Neural cell (in vitro differentiated cells): ENCODE data around the gene PRKCA. TPM values are rescaled to one million over a fixed set of nuclear protein-coding genes. Genes with fewer than 3 reads are reported as not detected.

Experiments
- H2AFZ ChIP-seq: fragments of 200-600, 300-800 bp; sonication (generic), shearing (Covaris generic); 2 replicates; pipeline ENCODE4 v1.6.0; 2014; ENCODE audit warnings: low read depth, mild to moderate bottlenecking, antibody characterized with exemption, low read length, moderate library complexity
- H3F3A ChIP-seq: fragments of 200-600 bp; shearing (Covaris generic); 2 replicates; pipeline ENCODE4 v1.6.1; 2016; ENCODE audit warnings: mild to moderate bottlenecking, moderate library complexity, mixed read lengths, antibody characterized with exemption, low read length; ENCODE audit not compliant: insufficient read depth, poor library complexity, severe bottlenecking
- H3K27ac ChIP-seq: fragments of 200-600, 300-800 bp; sonication (generic), shearing (Covaris generic); 2 replicates; pipeline ENCODE4 v1.5.1; 2014; ENCODE audit warnings: mild to moderate bottlenecking, low read length, moderate library complexity
- H3K27me3 ChIP-seq: fragments of 300-800, 200-600 bp; sonication (generic), shearing (Covaris generic); 2 replicates; pipeline ENCODE4 v1.6.0; 2014; ENCODE audit warnings: mild to moderate bottlenecking, low read depth, low read length, moderate library complexity; ENCODE audit not compliant: insufficient read depth
- H3K36me3 ChIP-seq: fragments of 300-800, 200-600 bp; sonication (generic), shearing (Covaris generic); 2 replicates; pipeline ENCODE4 v1.5.1; 2014; ENCODE audit warnings: mild to moderate bottlenecking, antibody characterized with exemption, low read length, moderate library complexity; ENCODE audit not compliant: insufficient read depth
- H3K4me2 ChIP-seq: fragments of 300-800, 200-600 bp; sonication (generic), shearing (Covaris generic); 2 replicates; pipeline ENCODE4 v1.6.0; 2014; ENCODE audit warnings: mild to moderate bottlenecking, low read length
- H3K4me3 ChIP-seq: fragments of 300-800, 200-600 bp; sonication (generic), shearing (Covaris generic); 2 replicates; pipeline ENCODE4 v1.5.1; 2014; ENCODE audit warnings: mild to moderate bottlenecking, low read length, moderate library complexity
- H3K79me2 ChIP-seq: fragments of 200-600 bp; shearing (Covaris generic); replicated peaks from 2 replicates; pipeline ENCODE4 v1.6.0; 2014; ENCODE audit warnings: mild to moderate bottlenecking, low read length, moderate library complexity; ENCODE audit not compliant: insufficient read depth
- H3K9ac ChIP-seq: fragments of 300-800, 200-600 bp; sonication (generic), shearing (Covaris generic); 2 replicates; pipeline ENCODE4 v1.6.1; 2016; ENCODE audit warnings: mild to moderate bottlenecking, low read length, mixed read lengths
- H3K9me2 ChIP-seq: fragments of 200-600 bp; shearing (Covaris generic); 2 replicates; pipeline ENCODE4 v1.6.1; 2016; ENCODE audit warnings: mild to moderate bottlenecking, low read length, mixed read lengths; ENCODE audit not compliant: insufficient read depth
- H3K9me3 ChIP-seq: fragments of 200-600, 300-800 bp; sonication (generic), shearing (Covaris generic); 2 replicates; pipeline ENCODE4 v1.6.1; 2016; ENCODE audit warnings: mild to moderate bottlenecking, mixed run types, low read length, moderate library complexity, mixed read lengths
- H4K20me1 ChIP-seq: fragments of 200-600 bp; shearing (Covaris generic); 2 replicates; pipeline ENCODE4 v1.6.1; 2016; ENCODE audit warnings: mild to moderate bottlenecking, mixed run types; ENCODE audit not compliant: insufficient read depth
- EP300 ChIP-seq: fragments of 450-650 bp; conservative IDR thresholded peaks from 2 replicates; pipeline ENCODE4 v1.6.1; 2014; ENCODE audit warnings: antibody characterized with exemption, mild to moderate bottlenecking, moderate library complexity; ENCODE audit not compliant: poor library complexity, severe bottlenecking
- EZH2 ChIP-seq: fragments of 200-600, 300-800 bp; shearing (Covaris generic), sonication (generic); IDR thresholded peaks from 2 replicates; pipeline ENCODE4 v1.6.1; 2014; ENCODE audit warnings: antibody characterized with exemption, low read length, borderline replicate concordance, mild to moderate bottlenecking; ENCODE audit not compliant: insufficient read depth, poor library complexity, severe bottlenecking
- MXI1 ChIP-seq: fragments of 450-650 bp; conservative IDR thresholded peaks from 2 replicates; pipeline ENCODE4 v1.6.1; 2014; ENCODE audit warnings: antibody characterized with exemption, mild to moderate bottlenecking; ENCODE audit not compliant: poor library complexity, severe bottlenecking
- POLR2AphosphoS5 ChIP-seq: IDR thresholded peaks from 2 replicates; pipeline ENCODE4 v1.6.1; 2012
- RAD21 ChIP-seq: fragments of 450-650 bp; conservative IDR thresholded peaks from 2 replicates; pipeline ENCODE4 v1.6.1; 2014; ENCODE audit warnings: antibody characterized with exemption, mild to moderate bottlenecking, moderate library complexity
- SMC3 ChIP-seq: fragments of 450-650 bp; conservative IDR thresholded peaks from 2 replicates; pipeline ENCODE4 v1.6.1; 2014; ENCODE audit warnings: antibody characterized with exemption, mild to moderate bottlenecking, moderate library complexity; ENCODE audit not compliant: poor library complexity
- TAF1 ChIP-seq: IDR thresholded peaks from 2 replicates; pipeline ENCODE4 v1.6.1; 2012; ENCODE audit warnings: low read depth
- polyA plus RNA-seq: library from polyadenylated mRNA; depleted of rRNA; stranded (reverse); fragments of >200 nt; gene quantifications from 2 replicates; pipeline ENCODE4 v1.2.3, GENCODE V29; 2014
- TF ChIP-seq, protein P1 (sequence below): fragments of 450-650 bp; IDR thresholded peaks from 2 replicates; pipeline ENCODE4 v1.5.1; 2014; ENCODE audit warnings: antibody characterized with exemption, mild to moderate bottlenecking, moderate library complexity; ENCODE audit not compliant: poor library complexity, severe bottlenecking
- TF ChIP-seq, protein P2 (sequence below): IDR thresholded peaks from 2 replicates; pipeline ENCODE4 v1.6.1; 2012; ENCODE audit warnings: borderline replicate concordance

PRKCA gene
- polyA plus RNA-seq, 1 donor from 2014 or later, result 5.9 TPM

DNA sequence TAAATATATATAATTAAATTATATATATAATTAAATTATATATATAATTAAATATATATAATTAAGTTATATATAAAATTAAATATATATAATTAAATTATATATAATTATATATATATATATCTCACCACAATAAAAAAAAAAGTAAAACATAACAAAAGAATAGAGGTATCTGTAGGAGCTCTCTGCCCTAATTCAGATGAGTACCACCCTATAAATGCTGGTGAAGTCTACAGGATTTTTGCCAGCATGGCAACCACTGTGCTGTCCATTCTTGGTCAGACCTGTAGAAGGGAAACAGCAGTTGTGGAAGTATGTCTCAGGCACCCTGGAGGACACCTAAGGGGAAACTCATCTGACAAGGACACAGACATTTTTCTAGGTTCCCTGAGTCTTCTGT lies 259.7 kb downstream of the PRKCA start:
- no peaks in the 10 kb centered on the region for H3K79me2 ChIP-seq
- no peak overlapping the region for H3K4me3 ChIP-seq
- H3K4me2 ChIP-seq, result no peak overlapping the region
- H3K9me3 ChIP-seq, result no peaks in the 10 kb centered on the region
- H3K9me2 ChIP-seq, result no peaks in the 10 kb centered on the region
- H3K9ac ChIP-seq, result no peak overlapping the region
- no peak overlapping the region for H3K27ac ChIP-seq
- H2AFZ ChIP-seq, result no peak overlapping the region
- no peaks in the 10 kb centered on the region for H3K27me3 ChIP-seq
- no peaks in the 10 kb centered on the region for H4K20me1 ChIP-seq
- TF ChIP-seq POLR2AphosphoS5, result no peak
- no peaks in the 10 kb centered on the region for H3K36me3 ChIP-seq
- H3F3A ChIP-seq, result no peaks in the 10 kb centered on the region

DNA sequence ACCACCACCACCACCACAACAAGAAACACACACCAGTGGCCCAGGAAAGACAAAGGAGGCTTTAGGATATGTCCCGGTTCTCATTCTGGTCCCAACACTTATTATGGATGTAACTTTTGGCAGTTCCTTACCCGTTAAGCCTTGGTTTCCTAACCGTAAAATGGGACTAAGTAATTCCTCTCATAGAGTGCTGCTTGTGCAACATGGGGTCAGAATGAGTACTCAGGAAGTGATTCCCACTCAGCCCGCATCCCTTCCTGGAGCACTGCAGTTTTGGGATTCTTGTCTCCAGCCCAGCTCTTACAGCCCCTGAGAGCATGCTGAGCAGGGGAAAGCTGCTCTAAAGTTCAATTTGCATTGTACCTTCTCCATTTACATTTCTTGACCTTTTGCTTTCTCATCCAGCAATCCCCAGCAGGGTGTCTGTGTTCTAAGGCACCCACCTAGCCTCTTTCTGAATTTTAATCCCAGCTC lies 262.6 kb downstream of the PRKCA start:
- H2AFZ ChIP-seq, result no peak overlapping the region
- H3K79me2 ChIP-seq, result no peaks in the 10 kb centered on the region

More for the DNA sequence above, 262.6 kb downstream of the PRKCA start:
- Histone ChIP-seq H3F3A (no peaks in the 10 kb centered on the region), H3K36me3 (no peaks in the 10 kb centered on the region), H3K4me3 (no peak overlapping the region), H3K9me3 (peaks cover 4% of the 10 kb centered on the region), H3K4me2 (no peak overlapping the region), H3K27me3 (no peaks in the 10 kb centered on the region), H4K20me1 (no peaks in the 10 kb centered on the region), H3K27ac (no peak overlapping the region), H3K9me2 (no peaks in the 10 kb centered on the region), H3K9ac (no peak overlapping the region)
- TF ChIP-seq TAF1, result no peak
- TF ChIP-seq, protein P1, sequence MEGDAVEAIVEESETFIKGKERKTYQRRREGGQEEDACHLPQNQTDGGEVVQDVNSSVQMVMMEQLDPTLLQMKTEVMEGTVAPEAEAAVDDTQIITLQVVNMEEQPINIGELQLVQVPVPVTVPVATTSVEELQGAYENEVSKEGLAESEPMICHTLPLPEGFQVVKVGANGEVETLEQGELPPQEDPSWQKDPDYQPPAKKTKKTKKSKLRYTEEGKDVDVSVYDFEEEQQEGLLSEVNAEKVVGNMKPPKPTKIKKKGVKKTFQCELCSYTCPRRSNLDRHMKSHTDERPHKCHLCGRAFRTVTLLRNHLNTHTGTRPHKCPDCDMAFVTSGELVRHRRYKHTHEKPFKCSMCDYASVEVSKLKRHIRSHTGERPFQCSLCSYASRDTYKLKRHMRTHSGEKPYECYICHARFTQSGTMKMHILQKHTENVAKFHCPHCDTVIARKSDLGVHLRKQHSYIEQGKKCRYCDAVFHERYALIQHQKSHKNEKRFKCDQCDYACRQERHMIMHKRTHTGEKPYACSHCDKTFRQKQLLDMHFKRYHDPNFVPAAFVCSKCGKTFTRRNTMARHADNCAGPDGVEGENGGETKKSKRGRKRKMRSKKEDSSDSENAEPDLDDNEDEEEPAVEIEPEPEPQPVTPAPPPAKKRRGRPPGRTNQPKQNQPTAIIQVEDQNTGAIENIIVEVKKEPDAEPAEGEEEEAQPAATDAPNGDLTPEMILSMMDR, result no peak
- TF ChIP-seq, protein P2, sequence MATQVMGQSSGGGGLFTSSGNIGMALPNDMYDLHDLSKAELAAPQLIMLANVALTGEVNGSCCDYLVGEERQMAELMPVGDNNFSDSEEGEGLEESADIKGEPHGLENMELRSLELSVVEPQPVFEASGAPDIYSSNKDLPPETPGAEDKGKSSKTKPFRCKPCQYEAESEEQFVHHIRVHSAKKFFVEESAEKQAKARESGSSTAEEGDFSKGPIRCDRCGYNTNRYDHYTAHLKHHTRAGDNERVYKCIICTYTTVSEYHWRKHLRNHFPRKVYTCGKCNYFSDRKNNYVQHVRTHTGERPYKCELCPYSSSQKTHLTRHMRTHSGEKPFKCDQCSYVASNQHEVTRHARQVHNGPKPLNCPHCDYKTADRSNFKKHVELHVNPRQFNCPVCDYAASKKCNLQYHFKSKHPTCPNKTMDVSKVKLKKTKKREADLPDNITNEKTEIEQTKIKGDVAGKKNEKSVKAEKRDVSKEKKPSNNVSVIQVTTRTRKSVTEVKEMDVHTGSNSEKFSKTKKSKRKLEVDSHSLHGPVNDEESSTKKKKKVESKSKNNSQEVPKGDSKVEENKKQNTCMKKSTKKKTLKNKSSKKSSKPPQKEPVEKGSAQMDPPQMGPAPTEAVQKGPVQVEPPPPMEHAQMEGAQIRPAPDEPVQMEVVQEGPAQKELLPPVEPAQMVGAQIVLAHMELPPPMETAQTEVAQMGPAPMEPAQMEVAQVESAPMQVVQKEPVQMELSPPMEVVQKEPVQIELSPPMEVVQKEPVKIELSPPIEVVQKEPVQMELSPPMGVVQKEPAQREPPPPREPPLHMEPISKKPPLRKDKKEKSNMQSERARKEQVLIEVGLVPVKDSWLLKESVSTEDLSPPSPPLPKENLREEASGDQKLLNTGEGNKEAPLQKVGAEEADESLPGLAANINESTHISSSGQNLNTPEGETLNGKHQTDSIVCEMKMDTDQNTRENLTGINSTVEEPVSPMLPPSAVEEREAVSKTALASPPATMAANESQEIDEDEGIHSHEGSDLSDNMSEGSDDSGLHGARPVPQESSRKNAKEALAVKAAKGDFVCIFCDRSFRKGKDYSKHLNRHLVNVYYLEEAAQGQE, result no peak
- TF ChIP-seq RAD21, result no peak
- no peak for TF ChIP-seq SMC3
- TF ChIP-seq MXI1, result no peak
- no peak for TF ChIP-seq POLR2AphosphoS5
- TF ChIP-seq EZH2, result no peak
- TF ChIP-seq EP300, result no peak
